Parathyroid adenoma (tissue), 2 donors: ENCODE data around the gene CRYBG1.

Experiments
- H2AFZ ChIP-seq: fragments of 300-600 bp; sonication (generic); one replicate; pipeline ENCODE4 v1.7.0; 2017; ENCODE audit warnings: antibody characterized with exemption, mild to moderate bottlenecking
- H3K27ac ChIP-seq: fragments of 300-600 bp; sonication (generic); one replicate; pipeline ENCODE4 v1.7.0; 2017
- H3K27me3 ChIP-seq: fragments of 300-600 bp; sonication (generic); one replicate; pipeline ENCODE4 v1.7.0; 2017; ENCODE audit warnings: low read length; ENCODE audit not compliant: control insufficient read depth, insufficient read depth
- H3K36me3 ChIP-seq: fragments of 300-600 bp; sonication (generic); one replicate; pipeline ENCODE4 v1.7.0; 2017; ENCODE audit warnings: low read length; ENCODE audit not compliant: control insufficient read depth, insufficient read depth
- H3K4me1 ChIP-seq: fragments of 300-600 bp; sonication (generic); one replicate; pipeline ENCODE4 v1.7.0; 2017; ENCODE audit warnings: control low read depth
- H3K4me2 ChIP-seq: fragments of 300-600 bp; sonication (generic); one replicate; pipeline ENCODE4 v1.7.0; 2017; ENCODE audit warnings: low read length
- H3K4me3 ChIP-seq: fragments of 300-600 bp; sonication (generic); one replicate; pipeline ENCODE4 v1.7.0; 2017; ENCODE audit warnings: low read depth, low read length
- H3K79me2 ChIP-seq: fragments of 300-600 bp; sonication (generic); one replicate; pipeline ENCODE4 v1.7.0; 2017; ENCODE audit warnings: control low read depth
- H3K9ac ChIP-seq: fragments of 300-600 bp; sonication (generic); one replicate; pipeline ENCODE4 v1.7.0; 2017; ENCODE audit warnings: mild to moderate bottlenecking
- H3K9me3 ChIP-seq: fragments of 300-600 bp; sonication (generic); one replicate; pipeline ENCODE4 v1.7.0; 2017; ENCODE audit warnings: low read length; ENCODE audit not compliant: control insufficient read depth
- CTCF ChIP-seq: fragments of 300-600 bp; sonication (generic); IDR thresholded peaks from one replicate; pipeline ENCODE4 v1.7.0; 2017; ENCODE audit warnings: antibody characterized with exemption, mild to moderate bottlenecking
- donor health status: primary hyperparathyroidism.

CRYBG1 gene

GRCh38 chr6:106490974-106491373 is 130.5 kb downstream of the CRYBG1 start:
- H3K9ac ChIP-seq = no peak overlapping the region
- no peak overlapping the region for H3K4me3 ChIP-seq
- no peak overlapping the region for H3K4me2 ChIP-seq
- H3K36me3 ChIP-seq = no peaks in the 10 kb centered on the region
- no peak overlapping the region for H2AFZ ChIP-seq
- H3K9me3 ChIP-seq = no peaks in the 10 kb centered on the region
- H3K27ac ChIP-seq = no peak overlapping the region
- no peaks in the 10 kb centered on the region for H3K4me1 ChIP-seq
- no peak for TF ChIP-seq CTCF
- H3K79me2 ChIP-seq = no peaks in the 10 kb centered on the region
- H3K27me3 ChIP-seq = no peaks in the 10 kb centered on the region

DNA sequence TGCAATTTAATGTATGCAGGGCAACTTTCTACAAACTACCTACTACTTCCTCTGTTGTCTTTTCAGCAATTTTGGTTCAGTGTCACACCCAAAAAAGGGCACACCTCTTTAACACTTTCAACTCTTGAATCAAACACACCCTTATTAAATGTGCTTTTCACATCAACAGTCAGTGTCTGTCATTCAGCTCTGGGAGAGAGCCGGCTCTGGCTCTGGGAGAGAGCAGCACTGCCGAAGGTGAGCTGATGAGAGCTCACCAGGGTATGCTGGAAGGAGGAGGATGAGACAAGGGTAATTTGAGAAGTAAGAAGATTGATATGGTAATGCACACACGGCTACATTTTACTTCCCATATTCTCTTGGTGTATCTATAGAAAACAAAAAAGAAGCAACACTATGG is 134.5 kb downstream of the CRYBG1 start:
- Histone ChIP-seq H3K27ac (no peak overlapping the region), H2AFZ (no peak overlapping the region), H3K79me2 (no peaks in the 10 kb centered on the region), H3K4me2 (no peak overlapping the region), H3K9me3 (no peaks in the 10 kb centered on the region), H3K27me3 (no peaks in the 10 kb centered on the region), H3K4me3 (no peak overlapping the region), H3K9ac (no peak overlapping the region), H3K36me3 (no peaks in the 10 kb centered on the region), H3K4me1 (no peaks in the 10 kb centered on the region)
- TF ChIP-seq CTCF = no peak

GRCh38 chr6:106496823-106497222 is 136.3 kb downstream of the CRYBG1 start:
- no peak overlapping the region for H3K9ac ChIP-seq
- H3K27ac ChIP-seq = no peak overlapping the region
- no peaks in the 10 kb centered on the region for H3K4me1 ChIP-seq
- H3K4me3 ChIP-seq = no peak overlapping the region
- no peaks in the 10 kb centered on the region for H3K36me3 ChIP-seq
- TF ChIP-seq CTCF = no peak
- H3K79me2 ChIP-seq = no peaks in the 10 kb centered on the region
- H3K9me3 ChIP-seq = no peaks in the 10 kb centered on the region
- no peak overlapping the region for H3K4me2 ChIP-seq
- no peak overlapping the region for H2AFZ ChIP-seq
- no peaks in the 10 kb centered on the region for H3K27me3 ChIP-seq

DNA sequence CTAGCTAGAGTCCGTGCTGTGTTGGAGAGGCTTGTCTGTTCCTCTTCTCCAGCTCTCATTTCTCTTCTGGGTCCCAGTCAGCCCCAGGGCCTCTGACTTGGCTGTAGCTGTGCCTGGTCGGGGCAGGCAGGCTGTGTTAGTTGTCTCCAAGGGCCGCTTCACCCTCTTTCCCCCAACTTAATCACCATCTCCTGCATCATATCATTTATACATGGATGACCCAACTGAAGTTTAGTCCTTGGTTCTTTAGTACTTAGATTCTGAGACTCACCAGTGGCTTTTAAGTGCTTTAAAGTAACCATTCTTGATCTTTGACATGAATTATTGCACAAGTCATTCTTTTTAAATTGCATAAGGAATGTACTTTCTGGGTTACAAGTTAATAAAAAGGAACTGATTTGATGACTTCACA is 141.4 kb downstream of the CRYBG1 start:
- H3K9ac ChIP-seq = no peak overlapping the region
- H2AFZ ChIP-seq = no peak overlapping the region
- H3K79me2 ChIP-seq = no peaks in the 10 kb centered on the region
- no peaks in the 10 kb centered on the region for H3K9me3 ChIP-seq
- H3K27me3 ChIP-seq = no peaks in the 10 kb centered on the region
- H3K27ac ChIP-seq = no peak overlapping the region
- TF ChIP-seq CTCF = no peak
- H3K4me3 ChIP-seq = no peak overlapping the region
- no peak overlapping the region for H3K4me2 ChIP-seq
- H3K4me1 ChIP-seq = no peaks in the 10 kb centered on the region
- H3K36me3 ChIP-seq = no peaks in the 10 kb centered on the region

DNA sequence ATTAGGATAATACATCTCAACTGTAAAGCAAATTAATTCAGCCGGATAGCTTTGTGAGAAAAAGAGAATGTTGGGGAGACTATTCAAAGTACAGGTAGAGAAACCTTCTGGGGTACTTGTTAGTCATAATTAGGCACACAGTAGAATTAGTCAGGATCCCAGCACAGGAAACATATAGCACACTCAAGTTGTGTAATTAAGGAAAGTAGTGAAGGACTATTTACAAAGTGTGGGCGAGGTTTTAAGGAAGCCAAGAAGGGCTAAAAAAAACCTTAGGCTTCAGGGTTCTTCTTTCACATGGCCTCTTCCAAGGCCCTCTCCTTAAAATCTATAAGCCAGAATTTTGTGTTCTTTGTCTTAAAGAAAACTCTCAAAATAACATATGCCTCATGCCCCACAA is 142.0 kb downstream of the CRYBG1 start:
- Histone ChIP-seq H3K4me2 (no peak overlapping the region), H2AFZ (no peak overlapping the region), H3K4me1 (no peaks in the 10 kb centered on the region), H3K9me3 (no peaks in the 10 kb centered on the region), H3K4me3 (no peak overlapping the region), H3K9ac (no peak overlapping the region), H3K36me3 (no peaks in the 10 kb centered on the region), H3K27me3 (no peaks in the 10 kb centered on the region), H3K27ac (no peak overlapping the region), H3K79me2 (no peaks in the 10 kb centered on the region)
- no peak for TF ChIP-seq CTCF
